Neuron (in vitro differentiated cells): ENCODE measurements around the gene QRICH1.

Source experiments
- H2AFZ ChIP-seq: one replicate; pipeline ENCODE4 v1.6.1; 2013; ENCODE audit warnings: low read depth, mild to moderate bottlenecking, inconsistent platforms, low read length, moderate library complexity
- H3K27me3 ChIP-seq: one replicate; pipeline ENCODE4 v1.6.1; 2013; ENCODE audit warnings: low read length; ENCODE audit not compliant: insufficient read depth
- H3K36me3 ChIP-seq: one replicate; pipeline ENCODE4 v1.6.1; 2013; ENCODE audit warnings: low read length; ENCODE audit not compliant: insufficient read depth
- H3K4me1 ChIP-seq: one replicate; pipeline ENCODE4 v1.6.1; 2013; ENCODE audit warnings: low read length; ENCODE audit not compliant: insufficient read depth
- H3K4me3 ChIP-seq: 2 replicates; pipeline ENCODE4 v1.5.1; 2013; ENCODE audit warnings: mild to moderate bottlenecking, low read length, moderate library complexity
- H3K9me3 ChIP-seq: one replicate; pipeline ENCODE4 v1.6.1; 2013; ENCODE audit warnings: low read length

The QRICH1 gene

GRCh38 chr3:49005998-49006397 lies 87.9 kb downstream of the QRICH1 start:
- peaks cover 17% of the 10 kb centered on the region for H3K4me1 ChIP-seq
- no peaks in the 10 kb centered on the region for H3K27me3 ChIP-seq
- H3K4me3 ChIP-seq, result peak overlapping the region; percentile 61

GRCh38 chr3:49005303-49005680 lies 88.6 kb downstream of the QRICH1 start:
- no peaks in the 10 kb centered on the region for H3K27me3 ChIP-seq
- H3K4me1 ChIP-seq, result peaks cover 17% of the 10 kb centered on the region
- H2AFZ ChIP-seq, result no peak overlapping the region
- no peaks in the 10 kb centered on the region for H3K9me3 ChIP-seq
- H3K4me3 ChIP-seq, result no peak overlapping the region
- H3K36me3 ChIP-seq, result peaks cover 2% of the 10 kb centered on the region

More at GRCh38 chr3:49005998-49006397, 87.9 kb downstream of the QRICH1 start:
- H3K36me3 ChIP-seq, result peaks cover 2% of the 10 kb centered on the region
- H3K9me3 ChIP-seq, result no peaks in the 10 kb centered on the region
- H2AFZ ChIP-seq, result no peak overlapping the region

GRCh38 chr3:49004352-49005302 lies 89.2 kb downstream of the QRICH1 start:
- no peak overlapping the region for H2AFZ ChIP-seq
- peaks cover 2% of the 10 kb centered on the region for H3K36me3 ChIP-seq
- no peaks in the 10 kb centered on the region for H3K27me3 ChIP-seq
- H3K9me3 ChIP-seq, result no peaks in the 10 kb centered on the region
- H3K4me3 ChIP-seq, result no peak overlapping the region
- H3K4me1 ChIP-seq, result peaks cover 20% of the 10 kb centered on the region

DNA sequence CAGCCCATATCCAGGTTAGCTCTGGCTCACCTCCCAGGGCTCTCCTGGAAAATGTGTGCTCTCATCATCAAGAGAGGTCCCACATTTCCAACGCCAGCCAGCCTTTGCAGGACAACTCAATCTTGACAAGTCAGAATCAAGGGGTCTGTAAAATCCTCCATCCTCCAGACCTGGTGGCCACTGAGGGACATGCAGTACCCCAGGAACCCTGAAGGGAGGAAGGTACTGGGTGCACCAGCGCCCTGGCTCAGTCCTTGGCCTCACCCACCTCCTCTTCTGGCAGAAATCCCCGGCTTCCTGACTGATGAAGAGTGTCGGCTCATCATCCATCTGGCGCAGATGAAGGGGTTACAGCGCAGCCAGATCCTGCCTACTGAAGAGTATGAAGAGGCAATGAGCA lies 92.7 kb downstream of the QRICH1 start:
- Histone ChIP-seq H3K36me3 (no peaks in the 10 kb centered on the region), H3K4me3 (no peak overlapping the region), H3K4me1 (peaks cover 36% of the 10 kb centered on the region), H3K9me3 (no peaks in the 10 kb centered on the region), H3K27me3 (no peaks in the 10 kb centered on the region), H2AFZ (no peak overlapping the region)

- no peaks in the 10 kb centered on the region for H3K27me3 ChIP-seq
- H3K4me3 ChIP-seq, result no peak overlapping the region
These were observed 94.6 kb downstream of the QRICH1 start for GRCh38 chr3:48999085-48999858.

GRCh38 chr3:48997714-48998637 lies 95.9 kb downstream of the QRICH1 start:
- Histone ChIP-seq H3K27me3 (no peaks in the 10 kb centered on the region), H3K9me3 (no peaks in the 10 kb centered on the region), H3K36me3 (peaks cover 5% of the 10 kb centered on the region), H3K4me3 (no peak overlapping the region), H3K4me1 (peaks cover 34% of the 10 kb centered on the region), H2AFZ (no peak overlapping the region)

More at GRCh38 chr3:48999085-48999858, 94.6 kb downstream of the QRICH1 start:
- peaks cover 34% of the 10 kb centered on the region for H3K4me1 ChIP-seq
- no peak overlapping the region for H2AFZ ChIP-seq
- peaks cover 3% of the 10 kb centered on the region for H3K36me3 ChIP-seq
- H3K9me3 ChIP-seq, result no peaks in the 10 kb centered on the region

DNA sequence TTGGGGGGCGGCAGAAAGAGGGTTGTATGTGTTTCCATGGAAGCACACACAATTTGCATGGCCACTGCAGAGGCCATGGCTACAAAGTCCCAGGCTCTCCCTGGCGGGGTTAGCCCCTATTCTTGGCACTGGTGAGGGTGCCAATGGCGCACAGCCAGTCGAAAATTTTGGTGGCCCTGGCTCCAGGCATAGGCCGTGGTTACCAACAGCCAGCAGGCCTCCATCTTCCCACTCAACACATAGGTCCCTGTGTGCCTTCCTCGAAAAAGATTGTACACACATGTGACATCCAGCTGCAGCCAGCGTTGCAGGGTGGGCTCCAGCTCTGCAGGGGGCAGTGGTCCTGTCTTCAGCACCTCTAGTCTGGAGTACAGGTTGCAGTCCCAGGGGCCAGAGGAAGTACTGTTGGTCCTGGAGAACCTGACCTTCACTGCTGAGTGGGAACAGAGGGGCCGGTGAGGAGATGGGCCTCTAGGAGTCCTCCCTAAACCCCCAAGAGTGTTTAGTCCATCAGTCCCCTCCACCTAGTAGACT lies 96.7 kb downstream of the QRICH1 start:
- peaks cover 34% of the 10 kb centered on the region for H3K4me1 ChIP-seq
- no peaks in the 10 kb centered on the region for H3K9me3 ChIP-seq
- no peak overlapping the region for H2AFZ ChIP-seq
- peaks cover 5% of the 10 kb centered on the region for H3K36me3 ChIP-seq
- H3K27me3 ChIP-seq, result no peaks in the 10 kb centered on the region
- H3K4me3 ChIP-seq, result no peak overlapping the region

DNA sequence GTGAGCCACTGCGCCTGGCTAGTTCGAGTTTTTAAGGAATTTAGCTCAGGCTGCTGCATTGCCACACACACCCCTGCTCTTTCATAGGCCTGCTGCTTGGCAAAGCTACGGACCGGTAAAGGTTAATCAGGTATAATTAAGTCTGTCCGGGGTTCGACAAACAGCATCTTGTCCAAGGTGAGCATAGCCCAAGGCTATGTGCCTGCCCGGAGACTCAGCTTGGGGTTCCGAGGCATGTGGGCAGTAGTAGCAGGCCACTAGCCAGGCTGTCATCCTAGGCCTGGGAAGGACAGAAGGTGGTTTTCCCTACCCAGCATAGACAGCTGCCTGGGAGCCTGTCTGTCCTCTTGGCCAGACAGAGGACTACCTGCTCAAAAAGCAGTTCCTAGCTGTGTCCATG lies 97.2 kb downstream of the QRICH1 start:
- Histone ChIP-seq H3K36me3 (peaks cover 5% of the 10 kb centered on the region), H3K4me1 (peaks cover 36% of the 10 kb centered on the region), H3K9me3 (no peaks in the 10 kb centered on the region), H3K4me3 (no peak overlapping the region), H2AFZ (no peak overlapping the region), H3K27me3 (no peaks in the 10 kb centered on the region)

- no peaks in the 10 kb centered on the region for H3K9me3 ChIP-seq
- peaks cover 5% of the 10 kb centered on the region for H3K36me3 ChIP-seq
- H3K27me3 ChIP-seq, result no peaks in the 10 kb centered on the region
These were observed 100.0 kb downstream of the QRICH1 start for GRCh38 chr3:48993834-48994233.

GRCh38 chr3:48991851-48992545 lies 101.9 kb downstream of the QRICH1 start:
- peaks cover 5% of the 10 kb centered on the region for H3K36me3 ChIP-seq
- no peaks in the 10 kb centered on the region for H3K9me3 ChIP-seq
- H3K4me1 ChIP-seq, result peaks cover 23% of the 10 kb centered on the region
- no peak overlapping the region for H3K4me3 ChIP-seq
- H2AFZ ChIP-seq, result no peak overlapping the region
- H3K27me3 ChIP-seq, result no peaks in the 10 kb centered on the region

More at GRCh38 chr3:48993834-48994233, 100.0 kb downstream of the QRICH1 start:
- H3K4me3 ChIP-seq, result no peak overlapping the region
- H2AFZ ChIP-seq, result no peak overlapping the region
- H3K4me1 ChIP-seq, result peaks cover 41% of the 10 kb centered on the region

- Histone ChIP-seq H3K4me3 (peak overlapping the region; percentile 65), H3K27me3 (no peaks in the 10 kb centered on the region), H3K36me3 (peaks cover 5% of the 10 kb centered on the region), H3K4me1 (peaks cover 19% of the 10 kb centered on the region), H3K9me3 (no peaks in the 10 kb centered on the region), H2AFZ (peak overlapping the region; percentile 53)
These were observed 103.0 kb downstream of the QRICH1 start for GRCh38 chr3:48990636-48991469.
